Cardiac muscle cell (in vitro differentiated cells and primary cell): Measurements from ENCODE around the gene ANKMY1. TPM values are rescaled to one million over a fixed set of nuclear protein-coding genes. Genes with fewer than 3 reads are reported as not detected.
"Not testable (repeated sequence)": the region's sequence is repeated elsewhere in the genome, so short reads cannot be mapped to it uniquely, and the experiment has no call there.

ENCODE experiments used
- DNase-seq, 2 donors: peaks; one replicate each; pipeline versions ENCODE4 v3.0.0 to v3.0.0-alpha.2; 2010 to 2017; ENCODE audit warnings: low read depth in 1 of 2, low spot score in 1 of 2
- H3K27ac ChIP-seq: fragments of 200-600 bp; sonication (generic); 2 replicates; pipeline ENCODE4 v1.5.1; 2016
- H3K27me3 ChIP-seq: fragments of 200-600 bp; sonication (generic); 2 replicates; pipeline ENCODE4 v1.6.0; 2016; ENCODE audit warnings: control low read depth
- H3K36me3 ChIP-seq: fragments of 200-600 bp; sonication (generic); 2 replicates; pipeline ENCODE4 v1.5.1; 2016; ENCODE audit warnings: control low read depth
- H3K4me1 ChIP-seq: fragments of 200-600 bp; sonication (generic); 2 replicates; pipeline ENCODE4 v1.8.1; 2017; ENCODE audit warnings: low read depth, mild to moderate bottlenecking, mixed run types
- H3K4me3 ChIP-seq: fragments of 200-600 bp; sonication (generic); 2 replicates; pipeline ENCODE4 v1.5.1; 2016; ENCODE audit warnings: mild to moderate bottlenecking
- H3K9me3 ChIP-seq: fragments of 200-600 bp; sonication (generic); 2 replicates; pipeline ENCODE4 v1.5.1; 2017; ENCODE audit warnings: low read depth, mild to moderate bottlenecking, control low read depth
- CTCF ChIP-seq: IDR thresholded peaks from 2 replicates; pipeline ENCODE4 v1.5.1; 2012; ENCODE audit warnings: low read depth, mild to moderate bottlenecking, low read length
- polyA plus RNA-seq: library from polyadenylated mRNA; unstranded; fragments of >200 nt; fragmentation: Nextera tagmentation; extraction: Ambion mirVana; gene quantifications from 2 replicates; pipeline ENCODE4 v1.2.1, GENCODE V29; 2016
- total RNA-seq: library from RNA; depleted of rRNA; stranded (reverse); fragments of >200 nt; gene quantifications from 2 replicates; pipeline ENCODE4 v1.2.3, GENCODE V29; 2016

The ANKMY1 gene
- total and polyA plus RNA-seq, 2 experiments from 2014 or later = 7.6 to 10.8 TPM

GRCh38 chr2:240500561-240501423, 57.0 kb downstream of the ANKMY1 start:
- H3K4me1 ChIP-seq = no peaks in the 10 kb centered on the region
- no peak overlapping the region for H3K27ac ChIP-seq
- no peaks in the 10 kb centered on the region for H3K9me3 ChIP-seq
- no peak for DNase-seq
- H3K36me3 ChIP-seq = no peaks in the 10 kb centered on the region
- no peaks in the 10 kb centered on the region for H3K27me3 ChIP-seq
- no peak overlapping the region for H3K4me3 ChIP-seq
- TF ChIP-seq CTCF = no peak

GRCh38 chr2:240499309-240500301, 58.2 kb downstream of the ANKMY1 start:
- no peaks in the 10 kb centered on the region for H3K27me3 ChIP-seq
- no peaks in the 10 kb centered on the region for H3K36me3 ChIP-seq
- H3K9me3 ChIP-seq = no peaks in the 10 kb centered on the region
- H3K4me1 ChIP-seq = no peaks in the 10 kb centered on the region
- H3K4me3 ChIP-seq = no peak overlapping the region
- no peak overlapping the region for H3K27ac ChIP-seq
- no peak for DNase-seq
- TF ChIP-seq CTCF = no peak

GRCh38 chr2:240498958-240499260, 58.9 kb downstream of the ANKMY1 start:
- DNase-seq = no peak
- H3K9me3 ChIP-seq = no peaks in the 10 kb centered on the region
- no peaks in the 10 kb centered on the region for H3K4me1 ChIP-seq
- H3K27ac ChIP-seq = no peak overlapping the region
- TF ChIP-seq CTCF = no peak
- H3K36me3 ChIP-seq = no peaks in the 10 kb centered on the region
- H3K4me3 ChIP-seq = no peak overlapping the region
- H3K27me3 ChIP-seq = no peaks in the 10 kb centered on the region

GRCh38 chr2:240498171-240498957, 59.4 kb downstream of the ANKMY1 start:
- H3K27me3 ChIP-seq = no peaks in the 10 kb centered on the region
- H3K27ac ChIP-seq = no peak overlapping the region
- TF ChIP-seq CTCF = no peak
- H3K4me1 ChIP-seq = no peaks in the 10 kb centered on the region
- no peaks in the 10 kb centered on the region for H3K9me3 ChIP-seq
- H3K4me3 ChIP-seq = no peak overlapping the region
- DNase-seq = no peak
- H3K36me3 ChIP-seq = no peaks in the 10 kb centered on the region

GRCh38 chr2:240497082-240497481, 60.7 kb downstream of the ANKMY1 start:
- peak; percentile 17 to 41 for DNase-seq
- not testable (repeated sequence) for H3K4me1 ChIP-seq, H3K4me3 ChIP-seq, H3K27me3 ChIP-seq, H3K36me3 ChIP-seq, H3K27ac ChIP-seq, H3K9me3 ChIP-seq
- TF ChIP-seq CTCF = peak; percentile 27
